Stimulated activated CD4-positive, alpha-beta T cell treated with anti-CD3 and anti-CD28 coated beads, TNF-alpha, amount 100 ng/mL, for 24 hours (primary cell): Measurements from ENCODE around the gene TADA3.
"Not testable (repeated sequence)": the region's sequence is repeated elsewhere in the genome, so short reads cannot be mapped to it uniquely, and the experiment has no call there.

Experiments used
- DNase-seq, 3 experiments: peaks; one replicate each; pipeline ENCODE4 v3.0.0-alpha.2; 2020; ENCODE audit warnings: low read depth in 3 of 3

Gene TADA3

GRCh38 chr3:9784965-9785364, 7.3 kb downstream of the TADA3 start:
- DNase-seq, result no peak

- no peak for DNase-seq
Observed at GRCh38 chr3:9783954-9784353, 8.3 kb downstream of the TADA3 start.

GRCh38 chr3:9782770-9783169, 9.5 kb downstream of the TADA3 start:
- no peak for DNase-seq

GRCh38 chr3:9781978-9782603, 10.2 kb downstream of the TADA3 start:
- no peak for DNase-seq

- DNase-seq, result no peak
Observed at GRCh38 chr3:9781551-9781950, 10.7 kb downstream of the TADA3 start.

- no peak for DNase-seq
Observed at GRCh38 chr3:9780910-9781309, 11.4 kb downstream of the TADA3 start.

GRCh38 chr3:9780458-9780812, 11.8 kb downstream of the TADA3 start:
- no peak for DNase-seq

GRCh38 chr3:9779721-9780457, 12.4 kb downstream of the TADA3 start:
- peak in 1 of 3 experiments; percentile 29 for DNase-seq

GRCh38 chr3:9779075-9779593, 13.1 kb downstream of the TADA3 start:
- no peak for DNase-seq

GRCh38 chr3:9778143-9779074, 13.9 kb downstream of the TADA3 start:
- DNase-seq, result peak; percentile 49 to 68 (median 58)

- no peak for DNase-seq
Observed at GRCh38 chr3:9777694-9778021, 14.6 kb downstream of the TADA3 start.

GRCh38 chr3:9776896-9777693, 15.2 kb downstream of the TADA3 start:
- peak in 1 of 3 experiments; percentile 22 for DNase-seq

GRCh38 chr3:9771007-9771406, 21.3 kb downstream of the TADA3 start:
- DNase-seq, result not testable (repeated sequence)

GRCh38 chr3:9770276-9770812, 21.9 kb downstream of the TADA3 start:
- no peak for DNase-seq

- peak in 2 of 3 experiments; percentile 43 to 71 for DNase-seq
Observed at GRCh38 chr3:9769426-9770275, 22.6 kb downstream of the TADA3 start, which contains the start of gene CAMK1. Gene CAMK1, minus strand, starts transcription at chr3:9769947. Its CDS starts 2,198 bp downstream, at chr3:9767749.

GRCh38 chr3:9769012-9769411, 23.3 kb downstream of the TADA3 start:
- no peak for DNase-seq

GRCh38 chr3:9768141-9768775, 24.0 kb downstream of the TADA3 start:
- DNase-seq, result no peak

- DNase-seq, result no peak
Observed at GRCh38 chr3:9767418-9767817, 24.9 kb downstream of the TADA3 start.

- no peak for DNase-seq
Observed at GRCh38 chr3:9765865-9766264, 26.4 kb downstream of the TADA3 start.

- DNase-seq, result no peak
Observed at GRCh38 chr3:9762871-9763270, 29.4 kb downstream of the TADA3 start.
